CD14-positive monocyte (primary cell): ENCODE results near the gene ADAMTS17. TPM values are rescaled to one million over a fixed set of nuclear protein-coding genes. Genes with fewer than 3 reads are reported as not detected.

Experiments
- DNase-seq, 3 donors: peaks; one replicate each; pipeline ENCODE4 v3.0.0-alpha.2; 2011 to 2022
- H2AFZ ChIP-seq: 2 replicates; pipeline ENCODE4 v1.6.0; 2012; ENCODE audit warnings: mild to moderate bottlenecking, low read depth, low read length, inconsistent platforms; ENCODE audit not compliant: insufficient read depth, poor library complexity, severe bottlenecking
- H3K27ac ChIP-seq, 2 donors: 1 replicate in 1 of 2; 2 replicates in 1 of 2; pipeline ENCODE4 v1.5.1; 2012 to 2013; ENCODE audit warnings: low read length in 2 of 2, control low read depth in 1 of 2, inconsistent platforms in 1 of 2, low read depth in 1 of 2, mild to moderate bottlenecking in 1 of 2
- H3K27me3 ChIP-seq, 2 donors: one replicate each; pipeline versions ENCODE4 v1.6.0 to v1.6.1; 2011 to 2013; ENCODE audit warnings: low read length in 2 of 2; ENCODE audit not compliant: control insufficient read depth in 2 of 2, insufficient read depth in 2 of 2
- H3K36me3 ChIP-seq, 2 donors: replicated peaks in 1 of 2; 1 replicate in 1 of 2; 2 replicates in 1 of 2; pipeline versions ENCODE4 v1.5.1 to v1.6.1; 2012 to 2013; ENCODE audit warnings: low read length in 2 of 2, control low read depth in 1 of 2, inconsistent platforms in 1 of 2, mild to moderate bottlenecking in 1 of 2; ENCODE audit not compliant: insufficient read depth in 2 of 2, control insufficient read depth in 1 of 2
- H3K4me1 ChIP-seq, 2 donors: 1 replicate in 1 of 2; 2 replicates in 1 of 2; pipeline versions ENCODE4 v1.5.1 to v1.6.1; 2012 to 2013; ENCODE audit warnings: low read length in 2 of 2, control low read depth in 1 of 2, inconsistent platforms in 1 of 2, mild to moderate bottlenecking in 1 of 2, moderate library complexity in 1 of 2; ENCODE audit not compliant: insufficient read depth in 2 of 2, control insufficient read depth in 1 of 2
- H3K4me2 ChIP-seq: replicated peaks from 2 replicates; pipeline ENCODE3; 2012; ENCODE audit warnings: low read length, moderate library complexity, mild to moderate bottlenecking; ENCODE audit not compliant: poor library complexity, severe bottlenecking; ENCODE audit errors: extremely low read depth
- H3K4me3 ChIP-seq, 3 experiments: fragments of 200-600 bp in 1 of 3; sonication (generic) in 1 of 3; replicated peaks in 1 of 3; 1 replicate in 2 of 3; 2 replicates in 1 of 3; pipeline ENCODE4 v1.5.1; 2011 to 2013; ENCODE audit warnings: low read length in 3 of 3, mild to moderate bottlenecking in 3 of 3, control low read depth in 2 of 3, low read depth in 2 of 3, inconsistent platforms in 1 of 3, moderate library complexity in 1 of 3
- H3K79me2 ChIP-seq: 2 replicates; pipeline ENCODE4 v1.6.0; 2012; ENCODE audit warnings: mild to moderate bottlenecking, control low read depth, inconsistent platforms, low read length, moderate library complexity; ENCODE audit not compliant: insufficient read depth
- H3K9ac ChIP-seq: 2 replicates; pipeline ENCODE4 v1.6.0; 2017; ENCODE audit warnings: low read length, mild to moderate bottlenecking; ENCODE audit not compliant: insufficient read depth, poor library complexity, severe bottlenecking
- H3K9me3 ChIP-seq, 2 donors: replicated peaks in 1 of 2; 1 replicate in 1 of 2; 2 replicates in 1 of 2; pipeline versions ENCODE4 v1.5.1 to v1.6.1; 2012 to 2013; ENCODE audit warnings: low read length in 2 of 2, control low read depth in 1 of 2; ENCODE audit not compliant: control insufficient read depth in 1 of 2, insufficient read depth in 1 of 2
- H4K20me1 ChIP-seq: 2 replicates; pipeline ENCODE4 v1.6.0; 2012; ENCODE audit warnings: mild to moderate bottlenecking, low read length, control low read depth, moderate library complexity; ENCODE audit not compliant: insufficient read depth
- H3K27ac Mint-ChIP-seq, 7 donors: one replicate each; pipeline ENCODE4 v1.8.0; 2020; ENCODE audit warnings: mild to moderate bottlenecking in 7 of 7, mixed read lengths in 7 of 7, moderate library complexity in 6 of 7, inconsistent platforms in 2 of 7
- H3K27me3 Mint-ChIP-seq, 3 donors: one replicate each; pipeline ENCODE4 v1.8.0; 2021 to 2022; ENCODE audit warnings: low read depth in 3 of 3, mild to moderate bottlenecking in 3 of 3, mixed read lengths in 3 of 3, moderate library complexity in 3 of 3, inconsistent platforms in 1 of 3
- H3K36me3 Mint-ChIP-seq, 2 donors: one replicate each; pipeline ENCODE4 v1.8.0; 2020; ENCODE audit warnings: mixed read lengths in 2 of 2, inconsistent platforms in 1 of 2, mild to moderate bottlenecking in 1 of 2
- H3K4me1 Mint-ChIP-seq: one replicate; pipeline ENCODE4 v1.8.0; 2020; ENCODE audit warnings: mild to moderate bottlenecking, mixed read lengths
- H3K4me3 Mint-ChIP-seq, 2 donors: one replicate each; pipeline ENCODE4 v1.8.0; 2020; ENCODE audit warnings: mild to moderate bottlenecking in 2 of 2, mixed read lengths in 2 of 2, moderate library complexity in 1 of 2
- H3K9me3 Mint-ChIP-seq, 7 donors: one replicate each; pipeline ENCODE4 v1.8.0; 2020 to 2022; ENCODE audit warnings: mixed read lengths in 7 of 7, mild to moderate bottlenecking in 6 of 7, moderate library complexity in 6 of 7, inconsistent platforms in 2 of 7
- CTCF ChIP-seq: fragments of 200-600 bp; IDR thresholded peaks from one replicate; pipeline ENCODE4 v1.8.0; 2022; ENCODE audit warnings: antibody characterized with exemption, mild to moderate bottlenecking
- WGBS: methylation state at CpG from one replicate; pipeline ENCODE4 v1.1.5; 2013; ENCODE audit warnings: missing lambda C conversion rate; ENCODE audit not compliant: insufficient coverage; 5-methylcytosine and 5-hydroxymethylcytosine counted together
- intact Hi-C, 2 donors: fragments of 100-400 bp; cut with micrococcal nuclease; formaldehyde crosslinking; loops; one replicate each; pipeline versions ENCODE4 v1.15.0 to v1.15.1; 2023
- polyA plus RNA-seq, 3 donors: library from polyadenylated mRNA; depleted of rRNA in 1 of 3; unstranded in 2 of 3; stranded (reverse) in 1 of 3; fragments of 300-500 nt in 2 of 3; fragments of >200 nt in 1 of 3; fragmentation: Illumina TruSeq in 2 of 3; gene quantifications; 1 replicate in 2 of 3; 2 replicates in 1 of 3; pipeline ENCODE4 v1.2.3, GENCODE V29; 2012 to 2021

The ADAMTS17 gene
- polyA plus RNA-seq, 3 donors = 0.03 to 0.25 TPM; not detected in 1

- intact Hi-C loops = no loop called here
- Mint-ChIP-seq H3K27me3 (peaks cover 0 to 2% (median under 1%) of the 10 kb centered on the region in 3 donors), H3K9me3 (peaks cover 6 to 37% (median 23%) of the 10 kb centered on the region in 7 donors), H3K4me3 (no peak overlapping the region), H3K36me3 (no peaks in the 10 kb centered on the region), H3K27ac (no peak overlapping the region), H3K4me1 (no peaks in the 10 kb centered on the region)
- WGBS = 96% methylated on average over 5 of the region's 7 CpGs
- no peak overlapping the region for H3K9ac ChIP-seq
- no peak overlapping the region for H3K4me3 ChIP-seq
- H3K36me3 ChIP-seq = no peaks in the 10 kb centered on the region
- H3K27ac ChIP-seq = no peak overlapping the region
- H3K9me3 ChIP-seq = peaks cover 59 to 64% of the 10 kb centered on the region in 2 donors
- no peaks in the 10 kb centered on the region for H3K79me2 ChIP-seq
- H4K20me1 ChIP-seq = no peaks in the 10 kb centered on the region
- H3K27me3 ChIP-seq = no peaks in the 10 kb centered on the region
- TF ChIP-seq CTCF = no peak
- H2AFZ ChIP-seq = no peak overlapping the region
- H3K4me1 ChIP-seq = no peaks in the 10 kb centered on the region
- no peak for DNase-seq
- H3K4me2 ChIP-seq = no peak overlapping the region
Observed at GRCh38 chr15:100172356-100173024, 169.3 kb downstream of the ADAMTS17 start.

- Histone ChIP-seq H3K36me3 (no peaks in the 10 kb centered on the region), H3K4me3 (no peak overlapping the region), H3K79me2 (no peaks in the 10 kb centered on the region), H3K9me3 (peaks cover 59 to 64% of the 10 kb centered on the region in 2 donors), H3K27ac (no peak overlapping the region), H3K4me2 (no peak overlapping the region), H3K9ac (no peak overlapping the region), H3K27me3 (no peaks in the 10 kb centered on the region), H4K20me1 (no peaks in the 10 kb centered on the region), H3K4me1 (no peaks in the 10 kb centered on the region), H2AFZ (no peak overlapping the region)
- Mint-ChIP-seq H3K27ac (no peak overlapping the region), H3K9me3 (peaks cover 6 to 41% (median 19%) of the 10 kb centered on the region in 7 donors), H3K4me3 (no peak overlapping the region), H3K36me3 (no peaks in the 10 kb centered on the region), H3K27me3 (peaks cover 0 to 2% (median 2%) of the 10 kb centered on the region in 3 donors), H3K4me1 (no peaks in the 10 kb centered on the region)
- intact Hi-C loops = no loop called here
- DNase-seq = no peak
- 97% methylated on average over 3 of the region's 5 CpGs for WGBS
- TF ChIP-seq CTCF = no peak
Observed at GRCh38 chr15:100171411-100171810, 170.4 kb downstream of the ADAMTS17 start.
